SJSA1 (cell line): ENCODE measurements around the gene RUFY3. TPM values are rescaled to one million over a fixed set of nuclear protein-coding genes. Genes with fewer than 3 reads are reported as not detected.
"Not testable (repeated sequence)": the region's sequence is repeated elsewhere in the genome, so short reads cannot be mapped to it uniquely, and the experiment has no call there.

Source experiments
- DNase-seq, 2 experiments: peaks; one replicate each; pipeline ENCODE4 v3.0.0-alpha.2; 2015 to 2020; ENCODE audit warnings: low spot score in 2 of 2, low read depth in 1 of 2
- H3K27ac ChIP-seq: fragments of 250-450 bp; sonication (Bioruptor Pico); 2 replicates; pipeline ENCODE4 v1.5.1; 2020; ENCODE audit warnings: mild to moderate bottlenecking, moderate library complexity
- H3K27me3 ChIP-seq: fragments of 250-450 bp; sonication (Bioruptor Pico); replicated peaks from 2 replicates; pipeline ENCODE4 v1.5.1; 2020; ENCODE audit warnings: mild to moderate bottlenecking, moderate library complexity
- H3K36me3 ChIP-seq: fragments of 250-450 bp; sonication (Bioruptor Pico); 2 replicates; pipeline ENCODE4 v1.5.1; 2020; ENCODE audit warnings: mild to moderate bottlenecking
- H3K4me1 ChIP-seq: fragments of 250-450 bp; sonication (Bioruptor Pico); replicated peaks from 2 replicates; pipeline ENCODE4 v1.6.1; 2021; ENCODE audit warnings: mild to moderate bottlenecking
- H3K4me3 ChIP-seq: fragments of 250-450 bp; sonication (Bioruptor Pico); 2 replicates; pipeline ENCODE4 v1.5.1; 2020; ENCODE audit warnings: mild to moderate bottlenecking
- H3K9me3 ChIP-seq: fragments of 250-450 bp; sonication (Bioruptor Pico); replicated peaks from 2 replicates; pipeline ENCODE4 v1.5.1; 2020; ENCODE audit warnings: mild to moderate bottlenecking
- total RNA-seq: library from RNA; depleted of rRNA; stranded (reverse); fragments of >200 nt; shearing (Covaris generic); gene quantifications from 2 replicates; pipeline ENCODE4 v1.2.3, GENCODE V29; 2014; rRNA removed

Gene RUFY3
- total RNA-seq = 13.9 and 21.1 TPM in 2 replicates

- DNase-seq = no peak
- Histone ChIP-seq H3K9me3 (no peaks in the 10 kb centered on the region), H3K4me3 (no peak within 1 kb of the TSS), H3K36me3 (no peaks in the 10 kb centered on the region), H3K27ac (no peak within 1 kb of the TSS), H3K4me1 (peaks cover 11% of the 10 kb centered on the region), H3K27me3 (no peaks in the 10 kb centered on the region)
Observed at GRCh38 chr4:70721747-70722146, at the start of gene RUFY3. Gene RUFY3 (plus strand): TSS chr4:70721964. CDS start chr4:70722574, 610 bp downstream.

- Histone ChIP-seq H3K4me3 (no peak overlapping the region), H3K27ac (no peak overlapping the region), H3K4me1 (no peaks in the 10 kb centered on the region), H3K36me3 (no peaks in the 10 kb centered on the region), H3K9me3 (no peaks in the 10 kb centered on the region), H3K27me3 (0 out of 2 replicates have a peak, but pooled peaks cover 6% of the 10 kb centered on the region)
- DNase-seq = no peak
Observed at GRCh38 chr4:70674191-70674590, 47.6 kb upstream of the RUFY3 start.

GRCh38 chr4:70674731-70675130, 47.0 kb upstream of the RUFY3 start:
- Histone ChIP-seq H3K27ac (no peak overlapping the region), H3K4me3 (no peak overlapping the region), H3K36me3 (no peaks in the 10 kb centered on the region), H3K9me3 (no peaks in the 10 kb centered on the region), H3K4me1 (no peaks in the 10 kb centered on the region), H3K27me3 (0 out of 2 replicates have a peak, but pooled peaks cover 6% of the 10 kb centered on the region)
- no peak for DNase-seq

GRCh38 chr4:70676554-70677090, 45.1 kb upstream of the RUFY3 start:
- no peak overlapping the region for H3K4me3 ChIP-seq
- H3K4me1 ChIP-seq = no peaks in the 10 kb centered on the region
- H3K27ac ChIP-seq = no peak overlapping the region
- H3K9me3 ChIP-seq = no peaks in the 10 kb centered on the region
- H3K27me3 ChIP-seq = 0 out of 2 replicates have a peak, but pooled peaks cover 6% of the 10 kb centered on the region
- no peak for DNase-seq
- no peaks in the 10 kb centered on the region for H3K36me3 ChIP-seq

- H3K4me1 ChIP-seq = no peaks in the 10 kb centered on the region
- H3K36me3 ChIP-seq = no peaks in the 10 kb centered on the region
- no peak overlapping the region for H3K27ac ChIP-seq
- no peak overlapping the region for H3K4me3 ChIP-seq
- H3K27me3 ChIP-seq = 0 out of 2 replicates have a peak, but pooled peaks cover 6% of the 10 kb centered on the region
- DNase-seq = no peak
- no peaks in the 10 kb centered on the region for H3K9me3 ChIP-seq
Observed at GRCh38 chr4:70678383-70678999, 43.3 kb upstream of the RUFY3 start.

- Histone ChIP-seq H3K9me3 (no peaks in the 10 kb centered on the region), H3K4me1 (no peaks in the 10 kb centered on the region), H3K4me3 (no peak overlapping the region), H3K36me3 (no peaks in the 10 kb centered on the region), H3K27ac (no peak overlapping the region), H3K27me3 (no peaks in the 10 kb centered on the region)
- no peak for DNase-seq
Observed at GRCh38 chr4:70680934-70681333, 40.8 kb upstream of the RUFY3 start.

GRCh38 chr4:70681704-70682103, 40.1 kb upstream of the RUFY3 start:
- H3K27me3 ChIP-seq = no peaks in the 10 kb centered on the region
- no peaks in the 10 kb centered on the region for H3K4me1 ChIP-seq
- H3K4me3 ChIP-seq = no peak overlapping the region
- no peaks in the 10 kb centered on the region for H3K9me3 ChIP-seq
- DNase-seq = no peak
- no peaks in the 10 kb centered on the region for H3K36me3 ChIP-seq
- H3K27ac ChIP-seq = no peak overlapping the region

- not testable (repeated sequence) for H3K4me1 ChIP-seq, H3K36me3 ChIP-seq, DNase-seq, H3K9me3 ChIP-seq, H3K27ac ChIP-seq, H3K27me3 ChIP-seq, H3K4me3 ChIP-seq
Observed at GRCh38 chr4:70682142-70682541, 39.6 kb upstream of the RUFY3 start.

- Histone ChIP-seq H3K27me3 (no peaks in the 10 kb centered on the region), H3K4me3 (peak overlapping the region; percentile 63), H3K27ac (peak overlapping the region; percentile 40), H3K4me1 (peaks cover 13% of the 10 kb centered on the region), H3K36me3 (peaks cover 28% of the 10 kb centered on the region), H3K9me3 (no peaks in the 10 kb centered on the region)
- DNase-seq = no peak
Observed at GRCh38 chr4:70687392-70687791, 34.4 kb upstream of the RUFY3 start.

GRCh38 chr4:70687821-70688794, 33.7 kb upstream of the RUFY3 start, which contains the start of gene UTP3:
Gene UTP3 (plus strand): TSS chr4:70688532. CDS start chr4:70688678, 146 bp downstream.
- H3K27me3 ChIP-seq = no peaks in the 10 kb centered on the region
- H3K9me3 ChIP-seq = no peaks in the 10 kb centered on the region
- H3K27ac ChIP-seq = peak within 1 kb of the TSS; percentile 40
- H3K4me3 ChIP-seq = peak within 1 kb of the TSS; percentile 63
- H3K36me3 ChIP-seq = peaks cover 36% of the 10 kb centered on the region
- peaks cover 13% of the 10 kb centered on the region for H3K4me1 ChIP-seq
- DNase-seq = peak; percentile 95 to 98

- Histone ChIP-seq H3K27ac (peak overlapping the region; percentile 25), H3K36me3 (peaks cover 40% of the 10 kb centered on the region), H3K9me3 (no peaks in the 10 kb centered on the region), H3K4me3 (peak overlapping the region; percentile 63), H3K27me3 (no peaks in the 10 kb centered on the region), H3K4me1 (peaks cover 13% of the 10 kb centered on the region)
- DNase-seq = no peak
Observed at GRCh38 chr4:70688795-70689231, 33.0 kb upstream of the RUFY3 start.

GRCh38 chr4:70691661-70692060, 30.1 kb upstream of the RUFY3 start:
- Histone ChIP-seq H3K9me3 (no peaks in the 10 kb centered on the region), H3K4me3 (no peak overlapping the region), H3K4me1 (peaks cover 13% of the 10 kb centered on the region), H3K27me3 (no peaks in the 10 kb centered on the region), H3K36me3 (peaks cover 40% of the 10 kb centered on the region), H3K27ac (no peak overlapping the region)
- DNase-seq = no peak

GRCh38 chr4:70694633-70695032, 27.1 kb upstream of the RUFY3 start:
- H3K9me3 ChIP-seq, H3K4me1 ChIP-seq, H3K27me3 ChIP-seq, H3K4me3 ChIP-seq, H3K27ac ChIP-seq, DNase-seq: not testable (repeated sequence)
- peaks cover 33% of the 10 kb centered on the region for H3K36me3 ChIP-seq

GRCh38 chr4:70698435-70698834, 23.3 kb upstream of the RUFY3 start:
- H3K4me3 ChIP-seq, H3K36me3 ChIP-seq, H3K27ac ChIP-seq, H3K4me1 ChIP-seq, DNase-seq, H3K9me3 ChIP-seq, H3K27me3 ChIP-seq: not testable (repeated sequence)
